Spleen (tissue), 7 donors: ENCODE results near the gene HEXB.
"Not testable (repeated sequence)": the region's sequence is repeated elsewhere in the genome, so short reads cannot be mapped to it uniquely, and the experiment has no call there.

ENCODE experiments used
- POLR2A ChIP-seq, 3 donors: fragments of 450-650 bp; IDR thresholded peaks; one replicate each; pipeline ENCODE4 v1.5.1; 2017; ENCODE audit warnings: antibody characterized with exemption in 3 of 3, mild to moderate bottlenecking in 1 of 3
- POLR2AphosphoS5 ChIP-seq, 3 donors: sonication (generic); formaldehyde crosslinking; IDR thresholded peaks; one replicate each; pipeline ENCODE4 v1.5.1; 2017; ENCODE audit warnings: antibody characterized with exemption in 3 of 3
- TF ChIP-seq, protein P1 (sequence below), 11 experiments: fragments of 200-600 bp in 7 of 11; fragments of 450-650 bp in 4 of 11; sonication (generic) in 4 of 11; IDR thresholded peaks in 8 of 11; conservative IDR thresholded peaks in 3 of 11; 1 replicate in 7 of 11; 2 replicates in 4 of 11; pipeline versions ENCODE4 v1.4.0 to v1.8.0; 2016 to 2021; ENCODE audit warnings: antibody characterized with exemption in 11 of 11, inconsistent platforms in 4 of 11, mild to moderate bottlenecking in 1 of 11
- donor health status: DM: no; HTN: no; CAD: no; lungs with moderate emphysema.
- donor health status: DM: no; HTN: no; CAD: no.
- donor health status: DM: no; HTN: no; CAD: no.

DNA sequence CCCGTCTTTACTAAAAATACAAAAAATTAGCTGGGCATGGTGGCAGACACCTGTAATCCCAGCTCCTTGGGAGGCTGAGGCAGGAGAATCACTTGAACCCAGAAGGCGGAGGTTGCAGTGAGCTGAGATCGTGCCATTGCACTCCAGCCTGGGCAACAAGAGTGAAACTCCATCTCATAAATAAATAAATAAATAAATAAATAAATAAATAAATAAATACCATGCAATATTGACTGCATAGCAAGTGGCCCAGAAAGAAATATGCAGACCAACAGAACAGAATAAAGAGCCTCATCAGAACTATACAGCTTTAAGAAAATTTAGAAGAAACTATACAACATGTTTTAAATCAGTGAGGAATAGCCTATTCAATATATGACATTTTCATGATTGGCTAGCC, 6.9 kb upstream of the HEXB start:
- TF ChIP-seq, protein P1, sequence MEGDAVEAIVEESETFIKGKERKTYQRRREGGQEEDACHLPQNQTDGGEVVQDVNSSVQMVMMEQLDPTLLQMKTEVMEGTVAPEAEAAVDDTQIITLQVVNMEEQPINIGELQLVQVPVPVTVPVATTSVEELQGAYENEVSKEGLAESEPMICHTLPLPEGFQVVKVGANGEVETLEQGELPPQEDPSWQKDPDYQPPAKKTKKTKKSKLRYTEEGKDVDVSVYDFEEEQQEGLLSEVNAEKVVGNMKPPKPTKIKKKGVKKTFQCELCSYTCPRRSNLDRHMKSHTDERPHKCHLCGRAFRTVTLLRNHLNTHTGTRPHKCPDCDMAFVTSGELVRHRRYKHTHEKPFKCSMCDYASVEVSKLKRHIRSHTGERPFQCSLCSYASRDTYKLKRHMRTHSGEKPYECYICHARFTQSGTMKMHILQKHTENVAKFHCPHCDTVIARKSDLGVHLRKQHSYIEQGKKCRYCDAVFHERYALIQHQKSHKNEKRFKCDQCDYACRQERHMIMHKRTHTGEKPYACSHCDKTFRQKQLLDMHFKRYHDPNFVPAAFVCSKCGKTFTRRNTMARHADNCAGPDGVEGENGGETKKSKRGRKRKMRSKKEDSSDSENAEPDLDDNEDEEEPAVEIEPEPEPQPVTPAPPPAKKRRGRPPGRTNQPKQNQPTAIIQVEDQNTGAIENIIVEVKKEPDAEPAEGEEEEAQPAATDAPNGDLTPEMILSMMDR (IDR thresholded peaks at IDR 0.05 in 8 of 11, conservative IDR thresholded peaks at IDR 0.05 in 3 of 11), result not testable (repeated sequence)
- TF ChIP-seq POLR2A, POLR2AphosphoS5 (IDR thresholded peaks at IDR 0.05): not testable (repeated sequence)
